ENCODE results near the gene CEP135. TPM values are rescaled to one million over a fixed set of nuclear protein-coding genes. Genes with fewer than 3 reads are reported as not detected.
"Not testable (repeated sequence)": the region's sequence is repeated elsewhere in the genome, so short reads cannot be mapped to it uniquely, and the experiment has no call there.

The CEP135 gene
- polyA plus RNA-seq, 4 donors, result 10.8 to 26.6 (median 16.3) TPM

- no peak for DNase-seq (ENCODE audit: low read depth in 4 of 4, low spot score in 2 of 4)
Measured at GRCh38 chr4:56067826-56068225, 119.1 kb downstream of the CEP135 start.

- DNase-seq (ENCODE audit: low read depth in 4 of 4, low spot score in 2 of 4), result not testable (repeated sequence)
Measured at GRCh38 chr4:56072730-56073129, 124.0 kb downstream of the CEP135 start.

- DNase-seq (ENCODE audit: low read depth in 4 of 4, low spot score in 2 of 4), result no peak
Measured at GRCh38 chr4:56077676-56078075, 128.9 kb downstream of the CEP135 start.

GRCh38 chr4:56078866-56079265, 130.1 kb downstream of the CEP135 start:
- DNase-seq (ENCODE audit: low read depth in 4 of 4, low spot score in 2 of 4), result no peak

GRCh38 chr4:56080384-56080783, 131.6 kb downstream of the CEP135 start:
- no peak for DNase-seq (ENCODE audit: low read depth in 4 of 4, low spot score in 2 of 4)

GRCh38 chr4:56082829-56083228, 134.1 kb downstream of the CEP135 start:
- DNase-seq (ENCODE audit: low read depth in 4 of 4, low spot score in 2 of 4), result no peak

Other genes starting within 250 kb of the CEP135 start
- gene EXOC1L, start 129.2 kb upstream of the CEP135 start, polyA plus RNA-seq (ENCODE audit: insufficient read length in 4 of 4), result not detected
- gene EXOC1, start 95.3 kb upstream of the CEP135 start, polyA plus RNA-seq (ENCODE audit: insufficient read length in 4 of 4), result 10 to 100 TPM; 41.7 to 57.5 (median 44.6) TPM